Stimulated activated CD8-positive, alpha-beta memory T cell treated with anti-CD3 and anti-CD28 coated beads, Interleukin-7, amount 100 ng/mL, for 24 hours (primary cell): ENCODE results near the gene FAM120B.

Source experiments
- DNase-seq: peaks from one replicate; pipeline ENCODE4 v3.0.0-alpha.2; 2020; ENCODE audit warnings: low read depth

The FAM120B gene

GRCh38 chr6:170360476-170360875 lies 53.9 kb downstream of the FAM120B start:
- DNase-seq, result no peak

- no peak for DNase-seq
These were observed 54.8 kb downstream of the FAM120B start for GRCh38 chr6:170361335-170361734.

GRCh38 chr6:170362121-170362520 lies 55.6 kb downstream of the FAM120B start:
- DNase-seq, result no peak

- DNase-seq, result no peak
These were observed 56.7 kb downstream of the FAM120B start for GRCh38 chr6:170363255-170363654.

- DNase-seq, result no peak
These were observed 58.6 kb downstream of the FAM120B start for GRCh38 chr6:170365121-170365520.

GRCh38 chr6:170365593-170365992 lies 59.0 kb downstream of the FAM120B start:
- no peak for DNase-seq

- no peak for DNase-seq
These were observed 59.8 kb downstream of the FAM120B start for GRCh38 chr6:170366248-170366960.

- DNase-seq, result no peak
These were observed 60.7 kb downstream of the FAM120B start for GRCh38 chr6:170367241-170367640.

- no peak for DNase-seq
These were observed 62.0 kb downstream of the FAM120B start for GRCh38 chr6:170368544-170368943.

GRCh38 chr6:170369403-170369802 lies 62.8 kb downstream of the FAM120B start:
- DNase-seq, result no peak

- DNase-seq, result no peak
These were observed 63.9 kb downstream of the FAM120B start for GRCh38 chr6:170370416-170370815.

- no peak for DNase-seq
These were observed 64.5 kb downstream of the FAM120B start for GRCh38 chr6:170371080-170371479.

GRCh38 chr6:170371588-170371987 lies 65.0 kb downstream of the FAM120B start:
- DNase-seq, result no peak

GRCh38 chr6:170372380-170373325 lies 66.1 kb downstream of the FAM120B start:
- no peak for DNase-seq

GRCh38 chr6:170374571-170375444 lies 68.2 kb downstream of the FAM120B start:
- DNase-seq, result no peak

GRCh38 chr6:170375661-170376060 lies 69.1 kb downstream of the FAM120B start:
- DNase-seq, result no peak

- no peak for DNase-seq
These were observed 70.0 kb downstream of the FAM120B start for GRCh38 chr6:170376386-170377043.

GRCh38 chr6:170378502-170378901 lies 71.9 kb downstream of the FAM120B start:
- no peak for DNase-seq

- no peak for DNase-seq
These were observed 75.0 kb downstream of the FAM120B start for GRCh38 chr6:170381562-170381961.

- no peak for DNase-seq
These were observed 77.0 kb downstream of the FAM120B start for GRCh38 chr6:170383466-170384035.

GRCh38 chr6:170385506-170385905 lies 78.9 kb downstream of the FAM120B start:
- DNase-seq, result no peak
